MCF 10A (cell line): ENCODE data around the gene BCL7A. TPM values are rescaled to one million over a fixed set of nuclear protein-coding genes. Genes with fewer than 3 reads are reported as not detected.

Experiments
- BruUV-seq: library from RNA; stranded (reverse); fragments of 400-500 nt; replicated peaks from 2 replicates; lab custom pipeline; 2021; lab: Mats Ljungman, UMichigan
- CTCF ChIA-PET: fragments of 300-600 bp; sonication (Branson Sonifier 250); formaldehyde crosslinking; extraction: SDS; loops from one replicate; lab custom pipeline; 2021; ENCODE audit warnings: antibody characterized with exemption, inconsistent platforms; lab: Yijun Ruan, JAX
- POLR2A ChIA-PET: fragments of 300-600, 350-650 bp; sonication (Branson Sonifier 250); formaldehyde crosslinking; extraction: SDS; loops from one replicate; lab custom pipeline; 2020; ENCODE audit warnings: antibody characterized with exemption, inconsistent platforms; lab: Yijun Ruan, JAX
- DNase-seq: peaks from one replicate; pipeline ENCODE4 v3.0.0-alpha.2; 2018; ENCODE audit not compliant: unreplicated experiment
- H3K27ac Mint-ChIP-seq: one replicate; pipeline ENCODE4 v1.8.0; 2022; ENCODE audit warnings: mild to moderate bottlenecking, low read depth, mixed read lengths; ENCODE audit not compliant: unreplicated experiment
- H3K27me3 Mint-ChIP-seq: one replicate; pipeline ENCODE4 v1.8.0; 2022; ENCODE audit warnings: mixed read lengths; ENCODE audit not compliant: insufficient read depth, unreplicated experiment
- H3K36me3 Mint-ChIP-seq: one replicate; pipeline ENCODE4 v1.8.0; 2022; ENCODE audit warnings: mild to moderate bottlenecking, moderate library complexity, mixed read lengths; ENCODE audit not compliant: insufficient read depth, unreplicated experiment
- H3K4me1 Mint-ChIP-seq: one replicate; pipeline ENCODE4 v1.8.0; 2022; ENCODE audit warnings: mixed read lengths; ENCODE audit not compliant: insufficient read depth, unreplicated experiment
- H3K4me3 Mint-ChIP-seq: one replicate; pipeline ENCODE4 v1.8.0; 2022; ENCODE audit warnings: mild to moderate bottlenecking, moderate library complexity, mixed read lengths; ENCODE audit not compliant: unreplicated experiment
- H3K9me3 Mint-ChIP-seq: one replicate; pipeline ENCODE4 v1.8.0; 2022; ENCODE audit warnings: mixed read lengths; ENCODE audit not compliant: unreplicated experiment
- CTCF ChIP-seq: fragments of 200-600 bp; IDR thresholded peaks from one replicate; pipeline ENCODE4 v1.8.0; 2022; ENCODE audit warnings: antibody characterized with exemption, mild to moderate bottlenecking; ENCODE audit not compliant: unreplicated experiment
- intact Hi-C: fragments of 100-400 bp; cut with micrococcal nuclease; formaldehyde crosslinking; loops from 2 replicates; pipeline ENCODE4 v1.14.1; 2022
- total RNA-seq: library from RNA; stranded (reverse); gene quantifications from 2 replicates; pipeline ENCODE4 v1.2.3, GENCODE V29; 2022

BCL7A gene
- total RNA-seq, 1 experiment from 2014 or later, result 18.1 TPM

- H3K27ac Mint-ChIP-seq, result no peak overlapping the region
- ChIA-PET POLR2A (no interaction called here), CTCF (interaction anchor here (0.6 to 2.6 kb wide), 3 partner anchors 40 to 141 kb away, joined by 3 to 12 read pairs (median 4); no protein-coding TSS in a partner anchor)
- H3K9me3 Mint-ChIP-seq, result no peaks in the 10 kb centered on the region
- intact Hi-C loops, result no loop called here
- peaks cover 56% of the 10 kb centered on the region for H3K36me3 Mint-ChIP-seq
- H3K4me3 Mint-ChIP-seq, result no peak overlapping the region
- DNase-seq, result no peak
- no TSS peak for BruUV-seq
- H3K4me1 Mint-ChIP-seq, result peaks cover 2% of the 10 kb centered on the region
- no peak for TF ChIP-seq CTCF
- H3K27me3 Mint-ChIP-seq, result no peaks in the 10 kb centered on the region
Measured at GRCh38 chr12:122057769-122058168, 36.1 kb downstream of the BCL7A start.

GRCh38 chr12:122058549-122059149 lies 37.0 kb downstream of the BCL7A start:
- Mint-ChIP-seq H3K27me3 (no peaks in the 10 kb centered on the region), H3K36me3 (peaks cover 63% of the 10 kb centered on the region), H3K4me1 (peaks cover 11% of the 10 kb centered on the region), H3K9me3 (no peaks in the 10 kb centered on the region), H3K27ac (no peak overlapping the region), H3K4me3 (no peak overlapping the region)
- BruUV-seq, result no TSS peak
- CTCF ChIA-PET, result interaction anchor here (0.6 to 2.6 kb wide), 4 partner anchors 39 to 606 kb away, joined by 3 to 12 read pairs (median 4); no protein-coding TSS in a partner anchor
- no peak for TF ChIP-seq CTCF
- intact Hi-C loops, result no loop called here
- POLR2A ChIA-PET, result interaction anchor here (1.2 kb wide), 1 partner anchor 20 kb away, joined by 4 read pairs; the partner anchor contains the start of gene MLXIP
- no peak for DNase-seq

GRCh38 chr12:122059203-122059960 lies 37.7 kb downstream of the BCL7A start:
- no peaks in the 10 kb centered on the region for H3K27me3 Mint-ChIP-seq
- intact Hi-C loops, result no loop called here
- POLR2A ChIA-PET, result interaction anchor here (1.2 kb wide), 1 partner anchor 19 kb away, joined by 4 read pairs; the partner anchor contains the start of gene MLXIP

More at GRCh38 chr12:122059203-122059960, 37.7 kb downstream of the BCL7A start:
- Mint-ChIP-seq H3K27ac (no peak overlapping the region), H3K9me3 (no peaks in the 10 kb centered on the region), H3K36me3 (peaks cover 61% of the 10 kb centered on the region), H3K4me3 (no peak overlapping the region), H3K4me1 (peaks cover 13% of the 10 kb centered on the region)
- CTCF ChIA-PET, result interaction anchor here (0.7 to 2.6 kb wide), 3 partner anchors 64 to 607 kb away, joined by 3 to 12 read pairs (median 3); no protein-coding TSS in a partner anchor
- BruUV-seq, result no TSS peak
- no peak for DNase-seq
- no peak for TF ChIP-seq CTCF
